HUES6 (cell line): ENCODE measurements around the gene KIRREL2.
"Not testable (repeated sequence)": the region's sequence is repeated elsewhere in the genome, so short reads cannot be mapped to it uniquely, and the experiment has no call there.

Source experiments
- H3K27ac ChIP-seq: 2 replicates; pipeline ENCODE4 v1.7.0; 2013; ENCODE audit warnings: low read depth, mild to moderate bottlenecking, low read length, inconsistent platforms
- H3K27me3 ChIP-seq: 2 replicates; pipeline ENCODE4 v1.6.1; 2013; ENCODE audit warnings: low read length; ENCODE audit not compliant: control insufficient read depth, insufficient read depth
- H3K36me3 ChIP-seq: 2 replicates; pipeline ENCODE4 v1.6.1; 2013; ENCODE audit warnings: low read length; ENCODE audit not compliant: control insufficient read depth, insufficient read depth
- H3K4me1 ChIP-seq: 2 replicates; pipeline ENCODE4 v1.6.1; 2013; ENCODE audit warnings: low read length; ENCODE audit not compliant: control insufficient read depth, insufficient read depth
- H3K4me3 ChIP-seq: 2 replicates; pipeline ENCODE4 v1.5.1; 2013; ENCODE audit warnings: low read depth, low read length
- H3K9ac ChIP-seq: one replicate; pipeline ENCODE4 v1.6.1; 2013; ENCODE audit warnings: mild to moderate bottlenecking, low read length
- H3K9me3 ChIP-seq: 2 replicates; pipeline ENCODE4 v1.6.1; 2013; ENCODE audit warnings: low read depth, low read length; ENCODE audit not compliant: control insufficient read depth, insufficient read depth

Gene KIRREL2

DNA sequence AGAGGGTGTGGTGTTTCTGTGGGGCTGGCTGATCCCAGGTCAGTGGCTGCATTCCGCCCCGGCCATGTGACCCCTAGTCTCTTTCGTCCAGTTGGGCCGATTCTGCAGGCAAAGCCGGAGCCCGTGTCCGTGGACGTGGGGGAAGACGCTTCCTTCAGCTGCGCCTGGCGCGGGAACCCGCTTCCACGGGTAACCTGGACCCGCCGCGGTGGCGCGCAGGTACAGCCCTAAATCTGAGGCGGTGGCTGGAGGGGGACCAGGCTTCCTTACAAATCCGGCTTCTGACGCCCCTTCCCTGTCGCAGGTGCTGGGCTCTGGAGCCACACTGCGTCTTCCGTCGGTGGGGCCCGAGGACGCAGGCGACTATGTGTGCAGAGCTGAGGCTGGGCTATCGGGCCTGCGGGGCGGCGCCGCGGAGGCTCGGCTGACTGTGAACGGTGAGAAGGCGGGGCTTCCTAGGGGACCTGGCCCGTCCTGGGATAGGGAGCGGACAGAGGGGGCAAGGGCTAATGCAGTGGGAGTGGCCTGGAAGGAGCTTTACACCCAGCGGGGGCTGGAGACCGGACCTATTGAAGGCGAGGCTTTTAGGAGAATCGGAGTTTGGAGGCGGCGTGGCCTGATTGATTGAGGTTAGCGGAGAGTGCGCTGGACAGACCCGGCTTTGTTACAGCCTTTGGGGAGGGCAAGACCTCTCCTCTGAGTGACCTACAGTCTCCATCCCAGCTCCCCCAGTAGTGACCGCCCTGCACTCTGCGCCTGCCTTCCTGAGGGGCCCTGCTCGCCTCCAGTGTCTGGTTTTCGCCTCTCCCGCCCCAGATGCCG lies 4.3 kb downstream of the KIRREL2 start:
- Histone ChIP-seq H3K4me3 (peak overlapping the region; percentile 77), H3K9ac (no peak overlapping the region), H3K27me3 (peaks cover 93% of the 10 kb centered on the region), H3K27ac (no peak overlapping the region), H3K36me3 (no peaks in the 10 kb centered on the region), H3K9me3 (no peaks in the 10 kb centered on the region), H3K4me1 (peaks cover 14% of the 10 kb centered on the region)

DNA sequence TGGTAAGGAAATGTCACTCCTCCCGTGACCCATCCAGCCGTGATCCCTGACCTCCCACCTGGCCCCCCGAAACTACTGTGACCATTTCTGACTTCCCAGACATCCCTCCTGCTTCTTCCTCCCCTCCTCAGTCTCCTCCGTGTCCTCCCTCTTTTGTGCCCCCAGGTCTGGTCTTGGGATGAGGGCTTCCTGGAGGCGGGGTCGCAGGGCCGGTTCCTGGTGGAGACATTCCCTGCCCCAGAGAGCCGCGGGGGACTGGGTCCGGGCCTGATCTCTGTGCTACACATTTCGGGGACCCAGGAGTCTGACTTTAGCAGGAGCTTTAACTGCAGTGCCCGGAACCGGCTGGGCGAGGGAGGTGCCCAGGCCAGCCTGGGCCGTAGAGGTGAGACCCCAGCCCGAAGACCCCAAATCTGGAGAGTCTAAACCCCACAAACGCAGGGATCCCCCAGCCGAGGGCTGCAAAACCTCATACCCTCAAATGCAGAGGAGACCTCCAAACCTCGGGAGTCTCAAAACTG lies 5.0 kb downstream of the KIRREL2 start:
- no peak overlapping the region for H3K9ac ChIP-seq
- H3K27me3 ChIP-seq: peaks cover 93% of the 10 kb centered on the region
- no peaks in the 10 kb centered on the region for H3K36me3 ChIP-seq
- H3K27ac ChIP-seq: no peak overlapping the region
- H3K9me3 ChIP-seq: no peaks in the 10 kb centered on the region
- H3K4me1 ChIP-seq: peaks cover 14% of the 10 kb centered on the region
- H3K4me3 ChIP-seq: peak overlapping the region; percentile 77

DNA sequence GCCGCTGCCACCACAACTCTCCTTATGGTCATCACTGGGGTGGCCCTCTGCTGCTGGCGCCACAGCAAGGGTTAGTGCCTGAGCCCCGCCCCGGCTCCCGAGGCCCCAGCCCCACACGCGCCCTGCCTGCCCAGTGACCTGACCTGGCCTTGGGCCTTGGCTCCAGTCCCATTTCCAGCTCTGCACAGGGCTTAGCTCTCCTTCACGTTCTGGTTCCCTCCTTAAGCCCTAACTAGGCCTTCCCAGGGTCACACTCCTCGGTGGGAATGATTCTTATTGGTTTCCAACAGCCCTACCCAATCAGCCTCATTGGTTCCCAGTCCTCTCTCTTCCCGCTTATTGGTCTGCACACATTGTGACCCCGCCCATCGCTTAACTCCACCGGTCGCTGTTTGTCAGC lies 5.8 kb downstream of the KIRREL2 start:
- Histone ChIP-seq H3K9ac (no peak overlapping the region), H3K4me1 (peaks cover 14% of the 10 kb centered on the region), H3K27me3 (peaks cover 93% of the 10 kb centered on the region)

DNA sequence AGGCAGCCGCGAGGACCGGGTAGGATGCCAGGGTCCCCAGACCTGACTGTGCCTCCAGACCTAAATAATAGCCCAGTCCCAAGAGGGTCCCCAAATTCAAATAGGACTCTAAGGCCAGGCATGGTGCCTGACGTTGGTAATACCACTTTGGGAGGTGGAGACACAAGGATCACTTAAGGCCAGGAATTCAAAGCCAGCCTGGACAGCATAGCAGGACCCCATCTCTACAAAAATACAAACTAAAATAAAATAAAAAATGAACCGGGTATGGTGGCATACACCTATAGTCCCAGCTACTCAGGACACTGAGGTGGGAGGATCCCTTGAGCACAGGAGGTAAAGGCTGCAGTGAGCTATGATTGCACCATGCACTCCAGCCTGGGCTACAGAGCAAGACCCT lies 6.3 kb downstream of the KIRREL2 start:
- peaks cover 93% of the 10 kb centered on the region for H3K27me3 ChIP-seq
- no peaks in the 10 kb centered on the region for H3K9me3 ChIP-seq
- H3K4me1 ChIP-seq: peaks cover 18% of the 10 kb centered on the region
- H3K27ac ChIP-seq: no peak overlapping the region
- no peak overlapping the region for H3K9ac ChIP-seq
- no peak overlapping the region for H3K4me3 ChIP-seq
- H3K36me3 ChIP-seq: no peaks in the 10 kb centered on the region

More for the DNA sequence above, 5.8 kb downstream of the KIRREL2 start:
- Histone ChIP-seq H3K4me3 (no peak overlapping the region), H3K9me3 (no peaks in the 10 kb centered on the region), H3K36me3 (no peaks in the 10 kb centered on the region), H3K27ac (no peak overlapping the region)

DNA sequence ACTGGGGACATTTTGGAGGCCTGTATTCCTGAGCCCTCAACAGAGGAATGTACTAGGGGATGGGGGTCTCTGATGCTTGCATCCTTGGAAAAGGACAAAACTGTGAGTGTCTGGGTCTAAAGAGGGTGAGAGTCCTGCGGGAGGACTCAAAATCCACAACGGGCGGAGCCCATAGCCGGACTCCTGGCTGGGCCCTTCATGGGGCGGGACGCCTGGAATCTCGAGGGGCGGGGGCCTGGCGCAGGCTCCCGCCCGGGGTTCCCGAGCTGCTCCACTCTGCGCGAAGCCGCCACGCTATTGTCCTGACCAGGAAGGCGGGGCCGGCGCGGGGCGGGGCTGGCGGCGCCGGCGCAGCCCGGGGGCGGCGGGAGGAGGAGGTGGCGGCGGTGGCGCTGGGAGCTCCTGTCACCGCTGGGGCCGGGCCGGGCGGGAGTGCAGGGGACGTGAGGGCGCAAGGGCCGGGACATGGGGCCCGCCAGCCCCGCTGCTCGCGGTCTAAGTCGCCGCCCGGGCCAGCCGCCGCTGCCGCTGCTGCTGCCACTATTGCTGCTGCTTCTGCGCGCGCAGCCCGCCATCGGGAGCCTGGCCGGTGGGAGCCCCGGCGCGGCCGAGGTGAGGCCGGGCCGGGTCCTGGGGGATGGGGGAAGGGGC lies 11.6 kb downstream of the KIRREL2 start, which contains the start of gene APLP1:
APLP1 (plus strand) TSS at position 403 of the 651 bp plus-strand sequence; CDS start at position 466, 63 bp downstream.
- Histone ChIP-seq H3K4me1 (peaks cover 16% of the 10 kb centered on the region; the same call in 1 of the 2 replicates), H3K4me3 (peak within 1 kb of the TSS; percentile 77), H3K27ac (no peak within 1 kb of the TSS), H3K9ac (peak within 1 kb of the TSS; percentile 6), H3K27me3 (peaks cover 49% of the 10 kb centered on the region), H3K36me3 (no peaks in the 10 kb centered on the region), H3K9me3 (no peaks in the 10 kb centered on the region)

DNA sequence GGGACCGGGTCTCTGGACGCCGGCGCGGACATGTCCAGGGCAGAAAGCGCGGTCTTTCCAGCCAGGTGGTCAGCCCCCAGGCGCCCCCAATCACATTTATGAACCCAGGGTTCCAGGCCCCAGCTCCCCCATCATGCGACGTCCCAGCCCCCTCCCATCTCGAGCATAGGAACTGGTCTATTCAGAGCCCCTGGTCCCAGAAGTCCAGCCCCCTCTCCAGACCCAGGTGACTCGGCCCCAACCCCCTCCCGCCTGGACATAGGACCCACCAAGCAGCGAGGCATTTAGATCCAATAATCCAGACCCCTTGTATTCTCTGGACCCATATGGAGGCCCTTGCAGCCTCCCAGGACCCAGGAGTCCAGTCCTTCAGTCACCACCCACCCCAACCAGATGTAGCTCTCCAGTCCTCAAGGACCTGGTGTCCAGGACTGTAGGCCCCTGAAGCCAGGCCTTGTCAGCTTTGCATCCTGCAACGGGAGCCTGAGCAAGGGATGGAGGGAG lies 12.2 kb downstream of the KIRREL2 start:
- peaks cover 16% of the 10 kb centered on the region; the same call in 1 of the 2 replicates for H3K4me1 ChIP-seq
- H3K9ac ChIP-seq: no peak overlapping the region
- peaks cover 49% of the 10 kb centered on the region for H3K27me3 ChIP-seq
- no peaks in the 10 kb centered on the region for H3K36me3 ChIP-seq
- no peaks in the 10 kb centered on the region for H3K9me3 ChIP-seq
- H3K4me3 ChIP-seq: peak overlapping the region; percentile 77
- no peak overlapping the region for H3K27ac ChIP-seq

DNA sequence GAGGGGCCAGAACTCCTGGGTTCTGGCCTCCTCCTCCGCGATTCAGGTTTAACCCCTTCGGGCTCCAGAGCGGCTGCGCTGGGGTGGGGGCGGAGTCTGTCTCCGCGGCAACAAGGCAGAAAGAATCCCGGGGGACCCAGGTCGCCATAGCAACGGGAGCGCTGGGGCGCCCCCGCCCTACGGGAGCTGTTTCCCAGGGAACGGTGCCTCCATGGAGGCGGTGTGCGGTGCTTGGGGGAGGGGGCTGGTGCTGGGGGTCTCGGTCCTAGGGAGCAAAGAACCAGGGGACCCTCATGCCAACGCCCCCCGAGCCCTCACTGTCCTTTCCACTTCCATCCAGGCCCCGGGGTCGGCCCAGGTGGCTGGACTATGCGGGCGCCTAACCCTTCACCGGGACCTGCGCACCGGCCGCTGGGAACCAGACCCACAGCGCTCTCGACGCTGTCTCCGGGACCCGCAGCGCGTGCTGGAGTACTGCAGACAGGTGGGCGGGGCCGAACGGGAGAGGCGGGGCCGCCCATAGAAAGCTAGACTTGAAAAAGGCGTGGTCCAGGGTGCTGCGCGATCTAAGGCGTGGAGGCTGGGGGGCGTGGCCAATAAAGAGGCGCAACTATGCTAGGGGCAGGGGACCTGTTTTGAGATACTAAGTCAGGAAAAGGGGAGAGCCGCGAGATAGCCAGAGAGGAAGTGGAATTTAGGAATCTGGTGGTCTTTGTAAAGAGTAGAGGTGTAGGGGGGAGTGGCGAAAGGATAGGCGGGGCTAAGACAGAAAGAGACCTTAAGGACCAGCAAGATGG lies 12.8 kb downstream of the KIRREL2 start:
- Histone ChIP-seq H3K4me3 (peak overlapping the region; percentile 77), H3K9ac (no peak overlapping the region), H3K9me3 (no peaks in the 10 kb centered on the region), H3K27me3 (peaks cover 42% of the 10 kb centered on the region), H3K27ac (no peak overlapping the region), H3K4me1 (peaks cover 16% of the 10 kb centered on the region; the same call in 1 of the 2 replicates), H3K36me3 (no peaks in the 10 kb centered on the region)

DNA sequence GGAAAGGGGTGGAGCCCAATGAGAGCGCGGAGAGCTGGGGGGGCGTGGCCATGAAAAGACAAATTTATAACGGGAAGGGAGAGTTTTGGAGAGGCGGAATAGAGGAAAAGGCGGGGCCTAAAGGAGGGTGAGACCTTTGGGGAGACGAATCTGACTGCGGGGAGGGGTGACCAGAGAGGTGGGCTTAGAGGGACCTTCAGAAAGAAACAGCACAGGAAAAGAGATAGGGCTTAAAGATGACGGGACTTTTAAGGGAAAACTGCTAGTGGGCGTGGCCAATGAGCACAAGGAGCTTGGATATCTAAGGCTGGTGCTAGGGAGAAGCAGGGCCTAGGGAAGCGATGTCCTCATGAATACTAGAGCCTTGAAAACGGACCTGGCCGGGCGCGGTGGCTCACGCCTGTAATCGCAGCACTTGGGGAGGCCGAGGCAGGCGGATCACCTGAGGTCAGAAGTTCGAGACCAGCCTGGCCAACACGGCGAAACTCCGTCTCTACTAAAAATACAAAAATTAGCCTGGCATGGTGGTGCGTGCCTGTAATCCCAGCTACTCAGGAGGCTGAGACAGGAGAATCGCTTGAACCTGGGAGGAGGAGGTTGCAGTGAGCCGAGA lies 13.5 kb downstream of the KIRREL2 start:
- not testable (repeated sequence) for H3K9ac ChIP-seq, H3K9me3 ChIP-seq, H3K27ac ChIP-seq, H3K36me3 ChIP-seq
- peaks cover 16% of the 10 kb centered on the region; the same call in 1 of the 2 replicates for H3K4me1 ChIP-seq
- H3K4me3 ChIP-seq: peak overlapping the region; percentile 77
- H3K27me3 ChIP-seq: peaks cover 37% of the 10 kb centered on the region

DNA sequence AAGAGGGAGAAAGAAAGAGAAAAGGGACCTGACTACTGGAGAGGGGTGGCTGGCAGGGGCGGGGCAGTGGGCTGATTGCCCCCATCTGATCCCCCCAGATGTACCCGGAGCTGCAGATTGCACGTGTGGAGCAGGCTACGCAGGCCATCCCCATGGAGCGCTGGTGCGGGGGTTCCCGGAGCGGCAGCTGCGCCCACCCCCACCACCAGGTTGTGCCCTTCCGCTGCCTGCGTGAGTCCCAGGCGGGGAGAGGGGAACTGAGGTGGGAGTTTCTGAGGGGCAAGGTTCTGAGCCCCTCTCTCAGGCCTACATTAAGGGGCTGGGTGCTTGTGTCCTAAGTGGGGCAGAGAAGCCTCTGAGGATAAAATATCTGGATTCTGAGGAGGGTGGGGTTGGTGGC lies 14.1 kb downstream of the KIRREL2 start:
- Histone ChIP-seq H3K27ac (no peak overlapping the region), H3K36me3 (no peaks in the 10 kb centered on the region), H3K4me3 (peak overlapping the region; percentile 77; the same call in 1 of the 2 replicates), H3K9ac (no peak overlapping the region), H3K4me1 (peaks cover 16% of the 10 kb centered on the region; the same call in 1 of the 2 replicates), H3K27me3 (peaks cover 31% of the 10 kb centered on the region), H3K9me3 (no peaks in the 10 kb centered on the region)

DNA sequence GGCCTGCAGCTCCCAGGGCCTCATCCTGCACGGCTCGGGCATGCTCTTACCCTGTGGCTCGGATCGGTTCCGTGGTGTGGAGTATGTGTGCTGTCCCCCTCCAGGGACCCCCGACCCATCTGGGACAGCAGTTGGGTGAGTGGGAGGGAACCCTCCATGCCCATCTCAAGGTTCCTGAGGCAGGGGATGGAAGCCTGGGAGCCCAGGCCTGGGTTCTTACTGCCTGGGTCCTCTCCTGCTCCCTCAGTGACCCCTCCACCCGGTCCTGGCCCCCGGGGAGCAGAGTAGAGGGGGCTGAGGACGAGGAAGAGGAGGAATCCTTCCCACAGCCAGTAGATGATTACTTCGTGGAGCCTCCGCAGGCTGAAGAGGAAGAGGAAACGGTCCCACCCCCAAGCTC lies 14.9 kb downstream of the KIRREL2 start:
- Histone ChIP-seq H3K9me3 (no peaks in the 10 kb centered on the region), H3K9ac (no peak overlapping the region), H3K27me3 (peaks cover 23% of the 10 kb centered on the region), H3K36me3 (0 out of 2 replicates have a peak, but pooled peaks cover 3% of the 10 kb centered on the region), H3K27ac (no peak overlapping the region), H3K4me1 (peaks cover 16% of the 10 kb centered on the region; the same call in 1 of the 2 replicates), H3K4me3 (no peak overlapping the region)
